GM18907 (cell line): ENCODE data around the gene RXRA.

Experiments used
- ATAC-seq: cut with Tn5 transposase; IDR thresholded peaks from one replicate; pipeline ENCODE4 v1.9.1; 2021; ENCODE audit warnings: mild to moderate bottlenecking, moderate library complexity; ENCODE audit not compliant: unreplicated experiment

RXRA gene

DNA sequence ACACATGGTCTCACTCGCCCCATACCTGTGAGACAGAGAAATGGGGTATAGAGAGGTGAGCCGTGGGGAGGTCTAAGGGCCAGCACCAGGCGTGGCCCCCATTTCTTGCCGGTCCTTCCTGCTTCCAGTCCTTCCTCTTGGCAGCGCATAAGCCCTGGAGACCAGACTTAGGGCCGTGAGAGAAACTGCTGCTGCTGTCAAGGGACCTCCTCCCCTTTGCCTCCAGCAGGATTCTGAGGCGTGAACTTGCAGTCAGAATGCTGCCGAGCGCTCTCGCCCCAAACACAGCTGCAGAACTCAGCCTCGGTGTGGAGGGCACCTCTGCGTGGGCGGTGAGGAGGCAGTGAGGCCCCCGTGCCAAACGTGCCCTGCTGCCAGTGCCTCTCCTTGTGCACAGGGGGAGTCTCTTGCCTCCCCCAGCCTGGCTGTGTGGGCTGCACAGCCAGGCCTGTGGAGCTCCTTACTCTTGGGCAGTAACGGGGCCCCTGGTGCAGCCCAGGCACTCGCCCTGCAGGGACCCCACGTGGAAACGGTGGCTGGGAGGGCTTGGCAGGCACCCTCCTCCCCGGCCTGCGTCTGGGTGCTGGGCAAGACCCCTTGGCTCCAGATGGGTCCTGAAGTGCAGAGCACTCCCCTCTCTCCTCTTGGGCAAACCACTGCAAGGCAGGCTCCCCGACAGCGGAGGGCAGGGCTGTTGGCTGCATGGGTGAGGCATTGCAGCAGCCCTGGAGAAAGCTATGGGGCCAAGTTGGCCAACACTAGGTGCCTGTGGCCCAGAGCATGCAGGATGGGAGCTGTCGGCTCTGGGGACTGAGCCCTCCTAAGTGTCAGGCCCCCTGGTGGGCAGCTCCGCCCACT, 85.4 kb downstream of the RXRA start:
- ATAC-seq, result no peak

DNA sequence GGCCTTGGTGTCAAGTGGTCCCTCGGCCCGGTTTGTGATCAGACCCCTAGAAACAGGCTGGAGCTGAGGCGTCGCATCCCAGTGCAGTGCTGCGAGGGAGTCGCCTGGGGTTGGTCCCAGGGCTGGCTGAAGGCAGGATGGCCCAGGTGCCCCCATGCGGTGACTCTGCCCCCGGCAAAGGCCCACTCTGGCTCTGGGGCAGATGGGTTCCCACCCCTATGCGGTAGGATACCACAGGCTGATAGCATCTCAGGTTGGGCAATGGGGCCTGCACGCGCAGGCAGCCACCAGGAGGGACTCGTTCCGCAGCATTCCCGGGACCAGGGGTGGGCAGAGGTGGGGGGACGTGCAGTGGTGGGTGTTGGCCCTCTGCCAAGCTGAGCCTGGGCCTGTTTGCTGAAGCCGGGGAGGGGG, 86.0 kb downstream of the RXRA start:
- ATAC-seq, result no peak

DNA sequence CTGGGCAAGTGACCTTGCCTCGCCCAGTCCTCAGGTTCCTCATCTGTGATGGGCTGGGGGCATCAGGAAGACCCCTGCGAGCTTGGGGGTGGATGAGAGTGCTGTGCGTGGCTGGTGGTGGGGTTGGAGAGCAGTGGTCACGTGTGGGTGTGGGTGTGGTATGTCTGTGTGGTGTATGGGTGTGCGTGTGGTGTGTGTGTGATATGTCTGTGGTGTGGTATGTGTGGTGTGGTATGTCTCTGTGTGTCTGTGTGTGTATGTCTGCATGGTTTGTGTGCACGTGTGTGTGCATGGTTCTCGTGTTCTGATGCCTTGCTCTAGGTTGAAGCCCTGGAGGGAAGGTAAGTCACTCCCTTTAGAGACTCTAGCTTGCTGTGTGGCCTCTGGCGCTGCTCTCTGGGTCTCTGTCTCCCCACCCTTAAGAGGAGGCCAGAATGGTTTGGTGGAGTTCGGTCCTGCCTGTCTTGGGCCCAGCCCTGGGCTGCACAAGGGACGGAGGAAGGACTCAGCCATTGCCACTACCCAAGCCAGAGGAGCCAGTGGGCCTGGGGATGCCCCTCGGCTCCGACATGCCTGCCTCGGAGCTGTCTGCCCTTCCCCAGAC, 87.0 kb downstream of the RXRA start:
- ATAC-seq, result no peak

DNA sequence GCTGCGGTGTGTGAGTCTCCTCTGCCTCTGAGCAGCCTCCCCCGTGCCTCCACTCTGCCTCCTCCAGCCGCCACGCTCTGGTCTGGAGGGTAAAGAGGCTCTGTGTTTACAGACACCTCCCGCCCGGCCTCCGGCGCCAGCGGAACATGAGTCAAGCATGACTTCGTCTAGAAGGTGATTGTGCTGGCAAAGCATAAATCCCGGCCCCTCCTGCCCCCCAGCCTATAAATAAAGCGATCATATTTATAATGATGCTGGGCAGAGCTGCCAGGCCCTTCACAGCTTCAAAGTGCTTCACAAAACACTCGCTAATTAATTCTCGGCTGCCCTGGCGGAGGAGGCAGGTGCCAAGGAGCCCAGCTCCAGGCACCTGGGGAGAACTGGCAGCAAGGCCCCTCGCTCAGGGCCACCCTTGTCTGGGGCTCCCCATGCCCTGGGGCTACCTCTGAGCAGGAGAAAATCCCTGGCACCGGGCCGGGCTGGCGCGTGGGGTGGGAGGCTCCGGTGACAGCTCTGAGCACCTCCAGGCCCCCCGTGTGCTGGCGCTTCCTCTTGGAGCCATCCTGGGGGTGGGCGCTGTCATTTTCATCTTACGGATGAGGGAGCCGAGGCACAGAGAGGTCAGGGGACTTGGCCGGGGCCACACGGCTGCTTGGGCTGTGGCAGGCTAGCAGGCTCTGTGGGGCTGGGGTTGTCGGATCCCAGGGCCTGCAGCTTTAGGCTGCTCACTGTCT, 87.8 kb downstream of the RXRA start:
- ATAC-seq, result no peak

DNA sequence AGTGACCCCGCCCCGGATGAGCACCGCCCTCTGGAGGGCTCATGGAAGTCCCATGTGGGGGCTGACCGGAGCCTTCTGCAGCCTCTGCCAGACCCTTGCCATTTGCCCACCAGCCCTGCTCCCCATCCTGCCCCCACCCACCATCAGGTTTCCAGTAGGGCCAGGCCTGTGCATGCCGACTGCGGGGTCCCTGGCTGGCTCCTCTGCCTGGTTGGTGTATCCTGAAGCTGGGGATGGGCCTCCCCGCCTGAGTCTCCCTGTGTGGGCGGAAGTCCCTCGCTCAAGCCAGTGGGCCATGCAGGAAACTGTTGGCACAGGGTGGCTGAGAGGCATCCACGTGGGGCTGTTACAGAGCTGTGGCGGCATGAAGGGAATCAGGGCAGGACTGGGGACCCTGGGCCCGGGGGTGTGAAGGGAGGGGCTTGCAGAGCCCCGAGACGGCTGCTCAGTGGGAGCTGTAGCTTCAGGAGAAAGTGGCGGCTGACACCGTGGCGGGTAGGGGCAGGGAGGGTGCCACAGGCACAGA, 88.7 kb downstream of the RXRA start:
- no peak for ATAC-seq

DNA sequence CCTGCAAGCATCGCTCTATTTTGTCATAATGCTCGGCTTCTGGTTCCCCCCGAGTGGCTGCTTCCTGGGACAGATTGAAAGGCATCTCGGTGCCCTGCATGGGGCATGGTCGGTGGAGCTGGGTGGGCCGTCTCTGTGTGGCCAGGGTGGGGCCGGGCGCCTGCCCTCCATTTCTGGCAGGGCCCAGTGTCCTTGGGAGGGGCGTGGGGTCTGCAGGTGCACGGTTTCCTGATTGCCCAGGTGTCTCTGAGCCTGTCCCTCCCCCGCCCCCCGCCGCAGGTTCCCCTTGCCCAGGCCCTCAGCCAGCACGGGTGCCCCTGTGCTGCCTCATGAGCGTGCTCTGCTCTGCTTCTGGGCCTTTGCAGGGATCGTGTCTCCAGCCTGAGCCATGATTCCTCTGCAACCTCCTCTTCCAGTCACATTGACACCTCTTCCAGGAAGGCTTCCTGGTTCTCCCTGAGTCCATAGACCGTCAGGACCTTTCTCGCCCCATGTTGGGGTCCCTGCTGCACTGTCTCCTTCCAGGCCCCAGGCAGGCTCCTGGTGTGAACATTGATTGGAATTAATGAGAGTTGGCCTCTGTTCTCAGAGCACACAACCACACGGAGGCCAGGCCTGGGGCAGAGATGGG, 90.2 kb downstream of the RXRA start:
- ATAC-seq, result no peak

DNA sequence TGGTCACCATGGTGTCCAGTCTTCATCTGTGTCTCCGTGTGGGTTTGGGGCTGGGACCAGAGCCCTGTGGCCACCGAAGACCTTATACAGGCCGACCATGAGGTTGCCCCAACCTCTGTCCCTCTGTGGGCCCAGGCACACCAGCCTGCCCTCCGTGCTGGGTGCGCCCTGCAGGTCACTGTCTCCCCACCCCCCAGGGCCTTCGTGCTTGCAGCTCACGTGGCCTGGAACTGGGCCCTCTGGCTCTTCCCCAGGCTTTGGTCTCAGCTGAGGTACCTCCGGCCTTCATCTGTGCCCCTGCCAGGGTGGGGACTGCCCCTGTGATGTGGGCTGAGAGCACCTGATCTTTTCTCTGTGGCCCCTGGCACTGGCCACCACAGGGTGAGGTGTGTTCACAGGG, 92.1 kb downstream of the RXRA start:
- ATAC-seq, result no peak

DNA sequence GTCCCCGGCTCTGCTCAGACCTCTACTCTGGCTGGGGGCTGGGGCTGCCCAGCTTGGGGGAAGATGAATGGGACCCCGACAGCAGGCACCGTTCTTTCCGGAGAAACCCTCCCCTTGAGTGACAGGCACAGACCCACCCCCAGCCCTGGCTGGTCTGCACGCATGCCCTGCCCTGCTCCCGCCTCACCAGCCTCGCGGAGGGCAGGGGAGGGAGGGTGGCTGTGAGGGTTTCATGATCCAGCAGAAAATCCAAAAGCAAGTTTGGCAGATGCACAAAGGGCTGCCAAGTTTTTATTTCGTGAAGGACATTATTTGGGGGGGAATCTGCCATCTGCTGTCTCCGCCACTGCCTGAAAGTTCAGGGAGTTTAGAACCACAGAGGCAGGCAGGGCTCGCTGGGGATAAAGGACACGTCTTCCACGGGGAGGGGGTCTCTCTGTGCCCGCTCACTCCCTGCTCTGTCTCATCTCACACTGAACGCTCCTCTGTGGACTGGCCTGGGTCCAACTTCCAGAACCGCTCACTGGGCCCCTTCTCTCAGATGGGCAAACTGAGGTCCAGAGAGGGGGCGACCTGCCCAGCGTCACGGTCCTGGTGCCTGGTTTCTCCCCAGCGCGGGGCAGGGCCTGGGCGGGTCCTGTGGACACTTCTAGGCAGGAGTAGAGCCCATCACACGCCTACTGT, 92.9 kb downstream of the RXRA start:
- no peak for ATAC-seq

DNA sequence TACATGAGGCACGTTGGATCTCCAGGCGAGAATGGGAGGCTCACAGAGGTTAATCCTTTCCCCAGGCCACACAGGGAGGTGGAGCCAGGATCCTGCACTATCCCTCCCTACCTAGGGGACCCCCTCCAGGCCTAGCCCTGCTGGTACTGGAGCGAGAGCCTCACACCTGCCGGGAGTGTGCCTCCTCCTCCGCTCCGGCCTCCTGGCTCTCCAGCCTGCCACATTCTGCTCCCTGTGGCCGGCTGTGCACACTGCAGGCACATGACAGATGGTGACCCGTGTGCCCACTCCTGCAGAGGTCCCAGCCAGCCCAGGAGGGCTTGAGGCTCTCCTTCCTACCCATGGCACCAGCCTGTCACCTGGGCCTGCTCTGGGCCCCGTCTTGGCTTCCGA, 93.4 kb downstream of the RXRA start:
- no peak for ATAC-seq

DNA sequence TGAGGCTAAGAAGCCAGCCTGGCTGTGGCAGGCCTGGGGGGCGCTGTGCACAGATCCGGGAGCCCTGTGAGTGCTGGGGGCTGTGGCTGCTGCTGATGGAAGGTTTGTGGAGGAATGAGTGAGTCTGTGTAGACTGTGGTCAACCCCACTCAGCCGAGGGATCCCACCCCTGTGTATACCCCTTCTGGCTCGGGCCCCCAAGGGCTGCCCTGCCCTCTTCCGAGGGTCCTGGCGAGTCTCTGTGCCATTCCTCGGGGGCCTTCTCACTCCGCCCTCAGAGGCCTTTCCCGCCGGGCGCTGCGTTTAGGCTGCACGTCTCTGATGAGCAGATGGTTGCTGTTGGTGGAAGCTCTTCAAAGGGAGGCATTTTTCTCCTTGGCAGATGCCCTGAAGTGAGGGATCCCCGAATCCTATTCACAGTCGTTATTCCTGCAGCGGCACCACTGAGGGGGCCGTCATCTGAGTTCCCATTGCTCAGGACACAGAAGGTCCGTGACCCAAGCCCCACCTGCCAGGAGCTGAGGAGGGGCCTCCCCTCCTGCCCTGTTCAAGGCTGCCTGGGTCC, 94.1 kb downstream of the RXRA start:
- ATAC-seq, result no peak

DNA sequence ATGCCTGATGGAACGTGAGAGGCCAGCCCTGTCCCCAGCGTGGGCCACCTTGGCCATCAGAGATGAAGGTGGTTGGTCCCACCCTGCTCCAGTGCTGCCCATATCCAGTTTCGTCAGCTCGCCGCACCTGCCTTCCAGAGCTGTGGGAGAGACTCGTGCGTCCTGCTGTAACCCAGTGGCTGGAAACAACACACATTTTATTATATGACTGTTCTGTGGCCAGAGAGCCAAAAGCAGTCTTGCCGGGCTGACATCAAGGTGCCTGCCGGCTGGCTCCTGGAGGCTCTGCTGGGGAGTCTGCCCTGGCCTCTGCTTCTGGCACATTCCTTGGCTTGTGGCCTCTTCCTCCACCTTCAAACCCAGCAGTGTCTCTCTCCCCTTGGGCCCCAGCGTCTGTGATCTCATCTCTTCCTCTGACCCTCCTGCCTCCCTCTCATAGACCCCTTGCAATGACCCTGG, 94.7 kb downstream of the RXRA start:
- no peak for ATAC-seq

DNA sequence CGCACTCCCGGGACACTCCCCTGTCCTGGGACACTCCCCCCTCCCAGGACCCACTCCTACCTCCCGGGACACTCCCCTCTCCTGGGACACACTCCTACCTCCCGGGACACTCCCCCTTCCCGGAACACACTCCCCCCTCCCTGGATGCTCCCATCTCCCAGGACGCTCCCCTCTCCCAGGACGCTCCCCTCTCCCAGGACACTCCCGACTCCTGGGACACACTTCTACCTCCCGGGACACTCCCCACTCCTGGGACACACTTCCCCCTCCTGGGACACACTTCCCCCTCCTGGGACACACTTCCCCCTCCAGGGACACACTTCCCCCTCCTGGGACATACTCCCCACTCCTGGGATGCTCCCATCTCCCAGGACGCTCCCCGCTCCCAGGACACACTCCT, 95.6 kb downstream of the RXRA start:
- ATAC-seq, result no peak

DNA sequence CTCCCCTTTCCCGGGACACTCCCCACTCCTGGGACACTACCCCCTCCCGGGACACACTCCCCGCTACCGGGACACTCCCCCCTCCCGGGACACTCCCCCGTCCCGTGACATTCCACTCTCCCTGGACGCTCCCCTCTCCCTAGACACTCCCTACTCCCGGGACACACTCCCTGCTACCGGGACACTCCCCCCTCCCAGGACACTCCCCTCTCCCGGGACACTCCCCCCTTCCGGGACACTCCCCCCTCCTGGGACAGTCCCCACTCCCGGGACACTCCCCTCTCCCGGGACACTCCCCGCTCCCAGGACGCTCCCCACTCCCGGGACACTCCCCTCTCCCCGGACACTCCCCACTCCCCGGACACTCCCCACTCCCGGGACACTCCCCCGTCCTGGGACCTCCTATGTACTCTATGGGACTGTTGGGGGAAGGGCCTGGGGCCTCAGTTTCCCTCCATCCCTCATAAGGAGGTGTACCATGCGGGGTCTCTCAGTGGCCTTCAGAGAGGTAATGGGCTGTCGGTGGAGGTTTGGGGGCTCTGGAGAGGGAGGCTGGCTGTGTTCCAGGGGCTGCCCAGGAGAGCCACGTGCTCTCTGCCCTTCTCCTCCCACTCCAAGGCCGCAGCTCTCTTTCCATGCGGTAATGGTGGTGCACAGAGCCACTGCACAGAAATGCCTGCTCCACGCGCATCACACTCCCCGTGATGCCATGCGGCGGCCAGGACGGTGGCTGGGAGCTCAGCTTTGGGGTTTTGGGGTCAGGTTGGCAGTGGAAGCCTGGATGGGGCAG, 96.2 kb downstream of the RXRA start:
- no peak for ATAC-seq

DNA sequence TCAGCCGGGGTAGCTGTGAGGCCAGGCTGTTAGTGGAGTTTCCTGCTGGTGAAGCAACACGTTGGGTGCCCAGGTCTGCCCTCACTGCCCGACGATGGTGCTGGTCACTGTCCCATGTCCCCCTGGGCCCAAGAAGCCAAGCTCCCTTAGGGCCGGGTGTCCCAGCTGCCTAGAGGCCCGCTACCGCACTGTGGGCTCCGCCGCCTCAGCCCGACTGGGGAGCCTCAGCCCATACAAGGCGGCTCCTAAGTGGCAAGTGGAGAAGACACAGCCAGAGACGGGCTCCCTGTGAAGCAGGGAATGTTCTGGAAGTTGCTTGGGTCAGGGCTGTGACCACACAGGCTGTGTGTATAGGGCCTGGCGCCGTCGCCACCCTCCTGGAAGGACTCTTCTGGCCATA, 96.9 kb downstream of the RXRA start:
- ATAC-seq, result no peak

DNA sequence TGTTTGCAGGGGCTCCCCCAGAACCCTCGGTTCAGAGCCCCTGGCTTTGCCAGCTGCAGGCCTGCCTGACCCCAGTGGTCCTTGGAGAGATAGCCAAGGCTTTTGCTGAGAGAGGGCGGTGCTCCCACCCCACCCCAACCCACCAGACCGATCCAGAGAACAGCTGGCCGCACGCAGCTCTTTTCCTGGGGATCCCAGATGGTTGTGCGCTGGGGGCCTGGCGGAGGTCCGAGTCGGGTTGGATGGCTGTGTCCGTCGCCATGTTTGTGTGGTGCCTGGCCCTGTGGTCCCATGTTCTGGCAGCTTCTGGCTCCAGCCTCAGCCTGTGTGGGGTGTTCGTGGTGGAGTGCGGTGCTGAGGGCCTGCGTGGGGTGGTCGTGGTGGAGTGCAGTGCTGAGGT, 97.5 kb downstream of the RXRA start:
- no peak for ATAC-seq

DNA sequence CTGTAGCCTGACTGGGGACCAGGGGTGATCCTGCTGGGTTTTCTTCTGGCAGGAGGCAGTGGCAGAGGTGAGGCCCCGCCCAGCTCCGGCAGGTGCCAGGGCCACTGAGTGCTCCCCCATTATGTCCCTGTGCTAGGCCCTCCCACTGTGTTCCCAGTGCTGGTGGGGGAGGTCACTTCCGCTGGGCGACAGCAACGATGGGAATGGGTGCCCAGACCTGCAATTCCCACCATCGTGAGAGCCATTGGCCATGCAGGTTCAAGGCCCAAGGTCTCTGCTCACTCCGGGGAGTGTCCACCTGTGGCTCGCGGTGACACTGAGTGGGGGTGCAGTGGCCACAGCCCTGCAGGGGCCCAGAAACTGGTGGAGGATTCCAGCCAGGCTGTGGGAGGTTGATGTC, 98.6 kb downstream of the RXRA start:
- ATAC-seq, result no peak

DNA sequence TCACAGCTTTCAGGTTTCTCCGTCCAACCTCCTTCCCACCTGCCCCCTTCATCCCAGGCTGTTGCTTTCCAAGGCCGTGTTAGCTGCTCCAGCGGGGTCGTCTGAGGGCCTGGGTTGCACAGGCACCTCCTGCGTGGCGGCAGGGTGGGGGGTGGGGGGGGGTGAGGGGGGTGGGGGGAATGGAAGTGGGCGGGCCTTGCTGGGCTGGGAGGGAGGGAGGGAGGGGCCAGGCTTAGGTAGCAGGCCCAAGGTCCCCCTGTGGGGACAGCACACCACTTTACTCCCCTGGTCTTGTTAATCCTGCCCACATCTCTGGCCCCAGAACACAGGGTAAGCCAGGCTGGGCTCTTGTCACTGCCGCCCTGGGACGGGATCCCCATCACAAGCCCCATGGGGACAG, 99.1 kb downstream of the RXRA start:
- no peak for ATAC-seq

DNA sequence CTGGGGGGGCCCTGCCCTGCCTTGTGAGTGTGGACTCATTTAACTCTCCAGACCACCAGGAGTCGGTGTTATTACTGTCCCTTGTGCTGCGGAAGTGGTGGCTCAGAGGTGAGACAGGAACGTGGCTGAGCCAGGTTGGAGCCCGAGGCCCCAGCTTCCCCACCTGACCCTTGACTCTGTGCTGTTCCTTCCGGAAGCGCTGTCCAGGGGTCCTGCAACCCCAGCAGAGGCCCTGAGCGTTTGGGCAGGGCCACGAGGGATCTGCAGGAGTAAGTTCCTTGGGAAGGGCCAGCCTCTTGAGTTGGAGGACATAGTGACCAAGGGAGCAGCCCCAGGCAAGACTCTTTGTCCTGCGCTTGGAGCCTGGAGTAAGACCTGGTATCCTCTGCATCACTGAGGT, 99.6 kb downstream of the RXRA start:
- no peak for ATAC-seq

DNA sequence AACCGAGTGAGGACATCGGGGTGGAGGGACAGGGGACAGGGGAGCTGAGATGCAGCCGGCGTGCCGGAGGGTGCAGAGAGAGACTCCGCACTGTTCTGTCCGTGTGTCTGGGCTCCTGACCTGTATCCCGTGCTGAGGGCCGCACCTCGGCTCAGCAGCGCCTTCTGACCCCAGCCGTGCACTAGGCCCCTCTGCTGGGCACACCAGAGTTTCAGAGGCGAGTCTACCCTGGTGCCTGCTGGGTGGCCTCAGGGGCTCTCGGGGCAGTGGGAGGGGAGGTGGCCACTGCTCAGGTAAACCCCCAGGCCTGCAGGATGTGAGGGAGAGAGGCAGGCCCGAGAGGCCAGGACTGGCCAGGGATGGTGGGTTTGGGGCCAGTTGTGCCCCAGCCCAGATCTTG, 100.2 kb downstream of the RXRA start:
- ATAC-seq, result no peak
